Vagina (tissue), 2 donors: Measurements from ENCODE around the gene USP10.

Source experiments
- CTCF ChIP-seq, 3 experiments: fragments of 450-650 bp in 2 of 3; fragments of 200-600 bp in 1 of 3; sonication (generic) in 1 of 3; IDR thresholded peaks; one replicate each; pipeline ENCODE4 v1.5.1; 2017 to 2019; ENCODE audit warnings: antibody characterized with exemption in 3 of 3, mild to moderate bottlenecking in 2 of 3, moderate library complexity in 2 of 3
- POLR2A ChIP-seq, 2 donors: fragments of 450-650 bp; IDR thresholded peaks; one replicate each; pipeline ENCODE4 v1.6.1; 2017; ENCODE audit warnings: antibody characterized with exemption in 2 of 2, mild to moderate bottlenecking in 2 of 2, moderate library complexity in 2 of 2

GRCh38 chr16:84686707-84687298 is 13.0 kb upstream of the USP10 start:
- no peak for TF ChIP-seq CTCF (IDR thresholded peaks at IDR 0.05)
- no peak for TF ChIP-seq POLR2A (IDR thresholded peaks at IDR 0.05)
